GM12873 (cell line): ENCODE data around the gene RPL35A.

Experiments
- CTCF ChIP-seq: IDR thresholded peaks from 2 replicates; pipeline ENCODE4 v1.5.1; 2012; ENCODE audit warnings: low read depth, mild to moderate bottlenecking, moderate library complexity, low read length, control low read depth; ENCODE audit not compliant: insufficient read depth; ENCODE audit errors: missing control alignments

RPL35A gene

DNA sequence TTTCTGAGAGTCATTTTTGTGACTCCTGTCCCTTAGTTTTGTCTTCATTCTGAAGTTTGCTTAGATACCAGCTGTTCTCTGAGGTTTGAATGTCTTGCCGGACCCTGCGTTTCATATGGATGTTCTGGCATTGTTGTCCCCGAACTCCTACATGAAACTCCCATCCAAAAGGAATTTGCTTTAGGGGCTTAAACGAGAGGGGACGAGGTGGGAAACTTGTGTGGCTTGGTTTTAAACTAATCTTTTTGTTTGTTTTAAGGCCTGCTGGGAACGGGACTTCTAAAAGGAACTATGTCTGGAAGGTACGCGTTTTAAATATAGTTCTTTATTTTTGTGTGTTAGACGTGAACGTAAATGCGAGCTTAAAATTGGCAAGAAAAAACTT is 679 bp downstream of the RPL35A start:
- no peak for TF ChIP-seq CTCF

GRCh38 chr3:197951392-197951990 is 1.5 kb downstream of the RPL35A start:
- no peak for TF ChIP-seq CTCF

DNA sequence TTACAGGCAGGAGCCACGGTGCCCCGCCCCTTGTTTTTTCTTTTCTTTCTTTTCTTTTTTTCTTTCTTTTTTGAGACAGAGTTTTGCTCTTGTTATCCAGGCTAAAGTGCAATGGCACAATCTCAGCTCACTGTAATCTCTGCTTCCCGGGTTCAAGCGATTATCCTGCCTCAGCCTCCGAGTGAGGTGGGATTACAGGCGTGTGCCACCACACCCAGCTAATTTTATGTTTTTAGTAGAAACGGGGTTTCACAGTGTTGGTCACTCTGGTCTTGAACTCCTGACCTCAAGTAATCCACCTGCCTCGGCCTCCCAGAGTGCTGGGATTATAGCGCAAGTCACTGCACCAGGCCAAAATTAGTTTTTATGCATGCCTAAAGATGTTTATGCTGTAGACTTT is 2.5 kb downstream of the RPL35A start:
- no peak for TF ChIP-seq CTCF

DNA sequence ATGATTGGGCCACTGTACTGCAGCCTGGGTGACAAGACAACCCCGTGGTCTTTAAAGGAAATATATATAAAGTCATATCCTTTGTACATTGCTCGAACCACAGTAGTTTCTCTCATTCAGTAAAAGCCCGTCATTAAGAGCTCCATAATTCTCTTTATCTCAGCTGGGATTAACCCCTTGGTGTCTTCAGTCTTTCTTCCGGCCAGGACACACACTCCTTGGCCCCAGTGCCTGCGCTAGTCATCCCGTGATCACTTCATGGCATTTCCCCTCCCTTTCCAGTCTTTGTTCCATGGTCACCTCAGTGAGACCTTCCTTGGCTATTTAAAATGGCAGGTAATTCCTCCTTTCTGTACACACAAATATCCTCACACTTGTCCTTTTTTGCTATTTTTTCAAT is 3.3 kb downstream of the RPL35A start:
- TF ChIP-seq CTCF: no peak

DNA sequence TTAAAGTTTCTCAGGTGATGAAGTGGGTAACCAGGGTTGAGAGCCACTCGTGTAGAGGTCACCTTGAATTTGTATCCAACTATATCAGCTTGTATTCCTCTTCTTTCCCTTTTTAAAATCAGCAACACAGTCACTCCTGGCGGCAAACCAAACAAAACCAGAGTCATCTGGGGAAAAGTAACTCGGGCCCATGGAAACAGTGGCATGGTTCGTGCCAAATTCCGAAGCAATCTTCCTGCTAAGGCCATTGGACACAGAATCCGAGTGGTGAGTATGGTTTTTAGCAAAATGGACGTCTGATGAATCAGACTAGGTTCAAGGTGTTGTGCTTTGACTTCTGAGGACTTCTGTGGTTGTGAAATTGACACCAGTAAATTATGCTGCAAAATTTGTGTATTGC is 3.9 kb downstream of the RPL35A start:
- no peak for TF ChIP-seq CTCF

GRCh38 chr3:197955892-197956477 is 6.0 kb downstream of the RPL35A start:
- no peak for TF ChIP-seq CTCF

GRCh38 chr3:197956626-197956988 is 6.6 kb downstream of the RPL35A start:
- TF ChIP-seq CTCF: no peak
